BE2C (cell line): ENCODE data around the gene ZNF157. TPM values are rescaled to one million over a fixed set of nuclear protein-coding genes. Genes with fewer than 3 reads are reported as not detected.
"Not testable (repeated sequence)": the region's sequence is repeated elsewhere in the genome, so short reads cannot be mapped to it uniquely, and the experiment has no call there.

Source experiments
- DNase-seq: peaks from one replicate; pipeline ENCODE4 v3.0.0-alpha.2; 2020
- H3K27me3 ChIP-seq: fragments of 250-450 bp; sonication (Bioruptor Pico); 2 replicates; pipeline ENCODE4 v1.5.1; 2020; ENCODE audit warnings: mild to moderate bottlenecking
- H3K36me3 ChIP-seq: fragments of 250-450 bp; sonication (Bioruptor Pico); 2 replicates; pipeline ENCODE4 v1.5.1; 2020; ENCODE audit warnings: mild to moderate bottlenecking
- H3K4me1 ChIP-seq: fragments of 250-450 bp; sonication (Bioruptor Pico); 2 replicates; pipeline ENCODE4 v1.5.1; 2020
- H3K4me3 ChIP-seq: 2 replicates; pipeline ENCODE4 v1.5.1; 2011; ENCODE audit warnings: low read depth, low read length
- H3K9me3 ChIP-seq: fragments of 250-450 bp; sonication (Bioruptor Pico); 2 replicates; pipeline ENCODE4 v1.5.1; 2020
- polyA plus RNA-seq: library from polyadenylated mRNA; unstranded; fragments of >200 nt; gene quantifications from one replicate; pipeline ENCODE4 v1.2.1, GENCODE V29; 2012; ENCODE audit warnings: low read depth, missing spikeins; ENCODE audit not compliant: insufficient read length, insufficient read depth
- TF ChIP-seq, protein P1 (sequence below): IDR thresholded peaks from 2 replicates; pipeline ENCODE4 v1.5.1; 2012; ENCODE audit warnings: mild to moderate bottlenecking, low read depth, low read length

Gene ZNF157
- 0.19 TPM for polyA plus RNA-seq

GRCh38 chrX:47370278-47370677 is at the start of gene ZNF157:
Gene ZNF157 (plus strand): TSS chrX:47370578. CDS start chrX:47370669, 91 bp downstream.
- Histone ChIP-seq H3K4me1 (no peaks in the 10 kb centered on the region), H3K36me3 (no peaks in the 10 kb centered on the region), H3K27me3 (no peaks in the 10 kb centered on the region), H3K4me3 (no peak within 1 kb of the TSS), H3K9me3 (no peaks in the 10 kb centered on the region)
- no peak for DNase-seq
- TF ChIP-seq, protein P1, sequence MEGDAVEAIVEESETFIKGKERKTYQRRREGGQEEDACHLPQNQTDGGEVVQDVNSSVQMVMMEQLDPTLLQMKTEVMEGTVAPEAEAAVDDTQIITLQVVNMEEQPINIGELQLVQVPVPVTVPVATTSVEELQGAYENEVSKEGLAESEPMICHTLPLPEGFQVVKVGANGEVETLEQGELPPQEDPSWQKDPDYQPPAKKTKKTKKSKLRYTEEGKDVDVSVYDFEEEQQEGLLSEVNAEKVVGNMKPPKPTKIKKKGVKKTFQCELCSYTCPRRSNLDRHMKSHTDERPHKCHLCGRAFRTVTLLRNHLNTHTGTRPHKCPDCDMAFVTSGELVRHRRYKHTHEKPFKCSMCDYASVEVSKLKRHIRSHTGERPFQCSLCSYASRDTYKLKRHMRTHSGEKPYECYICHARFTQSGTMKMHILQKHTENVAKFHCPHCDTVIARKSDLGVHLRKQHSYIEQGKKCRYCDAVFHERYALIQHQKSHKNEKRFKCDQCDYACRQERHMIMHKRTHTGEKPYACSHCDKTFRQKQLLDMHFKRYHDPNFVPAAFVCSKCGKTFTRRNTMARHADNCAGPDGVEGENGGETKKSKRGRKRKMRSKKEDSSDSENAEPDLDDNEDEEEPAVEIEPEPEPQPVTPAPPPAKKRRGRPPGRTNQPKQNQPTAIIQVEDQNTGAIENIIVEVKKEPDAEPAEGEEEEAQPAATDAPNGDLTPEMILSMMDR = no peak

- no peak for DNase-seq
- Histone ChIP-seq H3K36me3 (no peaks in the 10 kb centered on the region), H3K9me3 (no peaks in the 10 kb centered on the region), H3K4me3 (no peak overlapping the region), H3K27me3 (no peaks in the 10 kb centered on the region), H3K4me1 (no peaks in the 10 kb centered on the region)
- TF ChIP-seq, protein P1 = no peak
Measured at GRCh38 chrX:47321386-47321785, 49.0 kb upstream of the ZNF157 start.

DNA sequence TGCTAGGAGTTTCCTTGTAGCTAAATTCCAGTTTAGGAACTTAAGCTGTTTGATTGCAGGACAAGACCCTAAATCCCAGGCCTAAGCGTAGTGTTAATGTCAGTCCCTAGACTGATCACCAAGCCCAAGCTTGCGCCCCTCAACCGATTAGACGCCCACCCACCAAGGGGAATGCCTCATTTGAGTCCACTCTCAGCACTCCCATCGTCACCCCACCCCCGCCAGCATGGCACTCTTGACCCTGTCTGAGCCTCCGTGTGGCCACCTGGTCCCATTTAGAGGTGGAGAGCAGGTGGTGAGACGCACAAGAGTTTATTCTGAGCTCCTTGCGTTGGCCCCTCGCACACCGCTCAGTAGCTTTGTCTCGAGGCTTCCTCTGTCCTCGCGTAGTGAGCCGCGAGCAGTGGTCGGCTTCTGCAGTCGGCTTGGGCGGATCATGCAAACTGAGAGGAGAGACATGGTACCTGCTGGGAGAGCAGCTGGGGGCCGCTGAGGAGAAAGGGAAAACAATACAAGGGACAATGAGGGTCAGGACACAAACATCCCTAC is 48.5 kb upstream of the ZNF157 start:
- TF ChIP-seq, protein P1 = no peak

DNA sequence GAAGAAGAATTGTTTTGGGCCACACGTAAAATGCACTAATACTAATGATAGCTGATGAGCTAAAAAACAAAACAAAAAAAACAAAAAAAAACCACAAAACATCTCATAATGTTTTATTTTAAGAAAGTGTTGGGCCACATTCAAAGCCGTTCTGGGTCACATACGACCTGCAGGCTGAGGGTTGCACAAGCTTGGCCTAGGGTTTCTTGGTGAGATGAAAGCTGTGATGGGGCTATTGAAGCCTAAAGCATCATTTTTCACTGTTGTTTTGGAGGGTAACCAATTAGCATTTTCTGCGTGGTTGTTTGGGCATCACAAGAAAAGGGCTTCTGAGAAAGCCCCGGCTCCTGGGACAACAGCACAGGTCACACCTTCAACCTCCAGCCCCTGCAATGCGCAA is 42.5 kb upstream of the ZNF157 start:
- H3K36me3 ChIP-seq = no peaks in the 10 kb centered on the region
- no peaks in the 10 kb centered on the region for H3K9me3 ChIP-seq
- H3K4me1 ChIP-seq = no peaks in the 10 kb centered on the region
- no peak for DNase-seq
- H3K27me3 ChIP-seq = no peaks in the 10 kb centered on the region
- H3K4me3 ChIP-seq = no peak overlapping the region
- TF ChIP-seq, protein P1 = no peak

More for the DNA sequence above, 48.5 kb upstream of the ZNF157 start:
- Histone ChIP-seq H3K4me1 (no peaks in the 10 kb centered on the region), H3K36me3 (no peaks in the 10 kb centered on the region), H3K4me3 (no peak overlapping the region), H3K27me3 (no peaks in the 10 kb centered on the region), H3K9me3 (no peaks in the 10 kb centered on the region)
- DNase-seq = no peak

- not testable (repeated sequence) for H3K27me3 ChIP-seq, H3K4me1 ChIP-seq, DNase-seq, H3K9me3 ChIP-seq, H3K4me3 ChIP-seq, H3K36me3 ChIP-seq
Measured at GRCh38 chrX:47332729-47333128, 37.6 kb upstream of the ZNF157 start.

- H3K9me3 ChIP-seq = no peaks in the 10 kb centered on the region
- no peak for DNase-seq
- H3K36me3 ChIP-seq = no peaks in the 10 kb centered on the region
- TF ChIP-seq, protein P1 = no peak
- no peak overlapping the region for H3K4me3 ChIP-seq
- H3K27me3 ChIP-seq = no peaks in the 10 kb centered on the region
- no peaks in the 10 kb centered on the region for H3K4me1 ChIP-seq
Measured at GRCh38 chrX:47351706-47352105, 18.7 kb upstream of the ZNF157 start.
